GM12878 (cell line): ENCODE results near the gene ARHGAP6. TPM values are rescaled to one million over a fixed set of nuclear protein-coding genes. Genes with fewer than 3 reads are reported as not detected.

ENCODE experiments used
- ATAC-seq: fragments of 200-7000 bp; cut with Tn5 transposase; 3 replicates; pipeline ENCODE4 v1.9.1; 2020; ENCODE audit warnings: mild to moderate bottlenecking, moderate library complexity
- BruUV-seq: library from RNA; stranded (reverse); fragments of 400-500 nt; replicated peaks from 2 replicates; lab custom pipeline; 2021; lab: Mats Ljungman, UMichigan
- CTCF ChIA-PET: fragments of 300-600 bp; sonication (Branson Sonifier 250); formaldehyde crosslinking; extraction: SDS; loops from one replicate; lab custom pipeline; 2021; ENCODE audit warnings: inconsistent platforms; lab: Yijun Ruan, JAX
- POLR2A ChIA-PET: fragments of 350-600 bp; formaldehyde crosslinking; extraction: SDS; loops from one replicate; lab custom pipeline; 2021; ENCODE audit warnings: inconsistent platforms; lab: Charles Lee
- RAD21 ChIA-PET: fragments of 300-600 bp; sonication (Branson Sonifier 250); formaldehyde crosslinking; loops from one replicate; lab custom pipeline; 2023; ENCODE audit warnings: antibody characterized with exemption; ENCODE audit not compliant: unreplicated experiment; lab: Charles Lee
- SMC1A ChIA-PET: fragments of 300-600 bp; sonication (Branson Sonifier 250); formaldehyde crosslinking; loops from one replicate; lab custom pipeline; 2023; ENCODE audit not compliant: unreplicated experiment, uncharacterized antibody; lab: Charles Lee
- DNase-seq: peaks from one replicate; pipeline ENCODE4 v3.0.0-alpha.2; 2011; ENCODE audit warnings: low read depth, low spot score
- FAIRE-seq: peaks from 3 replicates; lab custom pipeline; 2011; peaks lifted over from hg19 to GRCh38; lab: Jason Lieb, UNC
- H2AFZ ChIP-seq: 2 replicates; pipeline ENCODE4 v1.6.0; 2011; ENCODE audit warnings: low read depth, low read length, control low read depth; ENCODE audit not compliant: control insufficient read depth
- H3K27ac ChIP-seq: 2 replicates; pipeline ENCODE4 v1.5.1; 2011; ENCODE audit warnings: control low read depth; ENCODE audit not compliant: control insufficient read depth, insufficient read depth
- H3K27me3 ChIP-seq, 2 experiments: replicated peaks in 1 of 2; 2 replicates each; pipeline versions ENCODE4 v1.6.0 to v1.6.1; 2011; ENCODE audit warnings: low read length in 1 of 2; ENCODE audit not compliant: control insufficient read depth in 2 of 2, insufficient read depth in 2 of 2
- H3K36me3 ChIP-seq, 2 experiments: 2 replicates each; pipeline ENCODE4 v1.5.1; 2011; ENCODE audit warnings: low read length in 1 of 2; ENCODE audit not compliant: control insufficient read depth in 2 of 2, insufficient read depth in 2 of 2
- H3K4me1 ChIP-seq: 2 replicates; pipeline ENCODE4 v1.6.1; 2011; ENCODE audit warnings: mild to moderate bottlenecking, low read length, moderate library complexity, mixed read lengths; ENCODE audit not compliant: control insufficient read depth, insufficient read depth
- H3K4me2 ChIP-seq: 2 replicates; pipeline ENCODE4 v1.6.0; 2011; ENCODE audit warnings: control low read depth; ENCODE audit not compliant: control insufficient read depth, insufficient read depth
- H3K4me3 ChIP-seq: fragments of 200-600 bp; sonication (generic); 2 replicates; pipeline ENCODE4 v1.5.1; 2016
- H3K79me2 ChIP-seq: 2 replicates; pipeline ENCODE4 v1.6.0; 2011; ENCODE audit warnings: low read length; ENCODE audit not compliant: control insufficient read depth, insufficient read depth
- H3K9ac ChIP-seq: 2 replicates; pipeline ENCODE4 v1.8.0; 2011; ENCODE audit warnings: low read length, control low read depth, mixed read lengths; ENCODE audit not compliant: control insufficient read depth, insufficient read depth
- H3K9me3 ChIP-seq: replicated peaks from 3 replicates; pipeline ENCODE4 v1.5.1; 2011; ENCODE audit warnings: mild to moderate bottlenecking, low read length; ENCODE audit not compliant: control insufficient read depth, insufficient read depth
- H4K20me1 ChIP-seq: 2 replicates; pipeline ENCODE4 v1.6.0; 2011; ENCODE audit not compliant: control insufficient read depth, insufficient read depth
- BMI1 ChIP-seq: fragments of 450-650 bp; IDR thresholded peaks from 2 replicates; pipeline ENCODE4 v1.6.1; 2016; ENCODE audit warnings: mild to moderate bottlenecking, moderate library complexity, borderline replicate concordance
- CHD4 ChIP-seq: fragments of 200-600 bp; sonication (generic); IDR thresholded peaks from 2 replicates; pipeline ENCODE4 v1.6.1; 2016; ENCODE audit warnings: mild to moderate bottlenecking
- EGR1 ChIP-seq, 2 experiments: IDR thresholded peaks; 1 replicate in 1 of 2; 2 replicates in 1 of 2; pipeline ENCODE4 v1.6.1; 2011 to 2012; ENCODE audit warnings: low read depth in 2 of 2, low read length in 2 of 2, borderline replicate concordance in 1 of 2, mild to moderate bottlenecking in 1 of 2, moderate library complexity in 1 of 2
- GABPA ChIP-seq: IDR thresholded peaks from 2 replicates; pipeline ENCODE4 v1.6.1; 2014; ENCODE audit warnings: antibody characterized with exemption, low read depth, mild to moderate bottlenecking, inconsistent platforms
- IRF5 ChIP-seq: fragments of 450-650 bp; IDR thresholded peaks from 2 replicates; pipeline ENCODE4 v1.6.1; 2017; ENCODE audit warnings: borderline replicate concordance
- PAX5 ChIP-seq: IDR thresholded peaks from 2 replicates; pipeline ENCODE4 v1.6.1; 2011; ENCODE audit warnings: low read depth, low read length, borderline replicate concordance
- PML ChIP-seq: IDR thresholded peaks from 2 replicates; pipeline ENCODE4 v1.6.1; 2012; ENCODE audit warnings: low read length, inconsistent platforms
- RBBP5 ChIP-seq: fragments of 200-600 bp; sonication (generic); conservative IDR thresholded peaks from 2 replicates; pipeline ENCODE4 v1.6.1; 2016
- RELB ChIP-seq: fragments of 450-650 bp; IDR thresholded peaks from 2 replicates; pipeline ENCODE4 v1.6.1; 2017; ENCODE audit warnings: low read depth, mild to moderate bottlenecking, moderate library complexity
- REST ChIP-seq: IDR thresholded peaks from 2 replicates; pipeline ENCODE4 v1.6.1; 2012; ENCODE audit warnings: mild to moderate bottlenecking, low read depth, low read length
- RUNX3 ChIP-seq: IDR thresholded peaks from 2 replicates; pipeline ENCODE4 v1.6.1; 2012; ENCODE audit warnings: low read length, inconsistent platforms
- SMAD5 ChIP-seq: IDR thresholded peaks from 2 replicates; pipeline ENCODE4 v1.6.1; 2016; ENCODE audit warnings: antibody characterized with exemption, low read depth
- SP1 ChIP-seq: IDR thresholded peaks from one replicate; pipeline ENCODE4 v1.6.1; 2011; ENCODE audit warnings: low read depth, low read length
- TAF1 ChIP-seq: IDR thresholded peaks from 2 replicates; pipeline ENCODE4 v1.6.1; 2011; ENCODE audit warnings: mild to moderate bottlenecking, low read depth, low read length, borderline replicate concordance
- TBL1XR1 ChIP-seq: IDR thresholded peaks from 2 replicates; pipeline ENCODE4 v1.6.1; 2012; ENCODE audit warnings: low read depth, low read length, improper control_type of control experiment
- TCF12 ChIP-seq: IDR thresholded peaks from 2 replicates; pipeline ENCODE4 v1.6.1; 2011; ENCODE audit warnings: low read depth, mild to moderate bottlenecking, low read length
- ZNF24 ChIP-seq: fragments of 450-650 bp; IDR thresholded peaks from 2 replicates; pipeline ENCODE4 v1.6.1; 2017; ENCODE audit warnings: antibody characterized with exemption, mild to moderate bottlenecking
- WGBS: methylation state at CpG from one replicate; pipeline ENCODE4 v1.1.6; 2016; ENCODE audit warnings: low lambda C conversion rate; ENCODE audit not compliant: insufficient replicate concordance, insufficient coverage; ENCODE audit errors: missing lambda C conversion rate; 5-methylcytosine and 5-hydroxymethylcytosine counted together
- in situ Hi-C: fragments of 300-500 bp; cut with MboI; formaldehyde crosslinking; loops from 9 replicates; pipeline ENCODE4 v1.14.3; 2018; ENCODE audit warnings: mixed read lengths
- intact Hi-C: fragments of 100-400 bp; cut with micrococcal nuclease; formaldehyde crosslinking; loops from one replicate; pipeline ENCODE4 v1.14.2; 2022; ENCODE audit not compliant: unreplicated experiment
- polyA plus RNA-seq, 11 experiments: library from polyadenylated mRNA; depleted of rRNA in 4 of 11; unstranded in 6 of 11; stranded (reverse) in 5 of 11; fragments of >200 nt; fragmentation: Nextera tagmentation in 4 of 11; fragmentation: Illumina TruSeq in 1 of 11; extraction: Ambion mirVana in 4 of 11; extraction: Trizol in 1 of 11; gene quantifications; 1 replicate in 1 of 11; 2 replicates in 10 of 11; pipeline versions ENCODE4 v1.2.1 to v1.2.3, GENCODE V29; 2011 to 2016; ENCODE audit warnings: inconsistent platforms in 2 of 11, missing spikeins in 2 of 11, low read depth in 1 of 11
- total RNA-seq, 4 experiments: library from RNA; depleted of rRNA in 3 of 4; stranded (reverse); fragments of >200 nt in 3 of 4; fragmentation: Illumina TruSeq in 1 of 4; extraction: Trizol in 1 of 4; gene quantifications; 2 replicates each; pipeline versions ENCODE4 v1.2.1 to v1.2.3, GENCODE V29; 2013 to 2021

The ARHGAP6 gene
- total and polyA plus RNA-seq, 10 of the 15 experiments (the other 5 are each of a cell fraction or from before 2014, with no cell fraction given), result 0.20 to 1.8 (median 0.76) TPM

GRCh38 chrX:11606408-11606807, 59.3 kb downstream of the ARHGAP6 start (continued):
- no peak for TF ChIP-seq REST
- no peak for TF ChIP-seq SMAD5
- no peak for TF ChIP-seq IRF5
- no peak for TF ChIP-seq RBBP5

- ChIA-PET SMC1A (no interaction called here), RAD21 (no interaction called here), CTCF (no interaction called here), POLR2A (no interaction called here)
- FAIRE-seq, result no peak
- no peaks in the 10 kb centered on the region for H3K36me3 ChIP-seq
- intact Hi-C loops, result no loop called here
- DNase-seq, result no peak
- H3K79me2 ChIP-seq, result no peaks in the 10 kb centered on the region
- no peak overlapping the region for H3K4me2 ChIP-seq
- no peak overlapping the region for H3K4me3 ChIP-seq
- no peak overlapping the region for H3K9ac ChIP-seq
- no peaks in the 10 kb centered on the region for H4K20me1 ChIP-seq
- 45% methylated on average over 3 of the region's 3 CpGs for WGBS
- H3K27me3 ChIP-seq, result no peaks in the 10 kb centered on the region
- BruUV-seq, result no TSS peak
- no peak for ATAC-seq
- H2AFZ ChIP-seq, result no peak overlapping the region
- H3K4me1 ChIP-seq, result no peaks in the 10 kb centered on the region
- no peak overlapping the region for H3K27ac ChIP-seq
- in situ Hi-C loops, result no loop called here
- H3K9me3 ChIP-seq, result no peaks in the 10 kb centered on the region; the same call in 2 of the 3 replicates
- TF ChIP-seq SP1 (no peak), TAF1 (no peak), PAX5 (no peak), TCF12 (no peak), GABPA (no peak), BMI1 (no peak), CHD4 (no peak), PML (no peak), TBL1XR1 (no peak), RUNX3 (no peak), RELB (no peak), EGR1 (IDR thresholded peaks at IDR 0.05; ENCODE audit: borderline replicate concordance in 1 of 2, low read depth in 2 of 2, low read length in 2 of 2) (no peak), ZNF24 (no peak)
Measured at GRCh38 chrX:11600578-11600977, 65.1 kb downstream of the ARHGAP6 start.
